Astrocyte (in vitro differentiated cells and primary cell): ENCODE results near the gene MELK. TPM values are rescaled to one million over a fixed set of nuclear protein-coding genes. Genes with fewer than 3 reads are reported as not detected.
A peak's percentile ranks its signal among the peaks of the same experiment; 100 is the strongest.

Experiments used
- DNase-seq: peaks from one replicate; pipeline ENCODE4 v3.0.0-alpha.2; 2010; ENCODE audit warnings: low read depth
- FAIRE-seq: peaks from 2 replicates; lab custom pipeline; 2011; peaks lifted over from hg19 to GRCh38; lab: Jason Lieb, UNC
- H2AFZ ChIP-seq: 2 replicates; pipeline ENCODE4 v1.6.0; 2012; ENCODE audit warnings: low read depth, low read length, inconsistent platforms
- H3K27ac ChIP-seq: 2 replicates; pipeline ENCODE4 v1.5.1; 2011; ENCODE audit warnings: low read depth, low read length, inconsistent platforms
- H3K27me3 ChIP-seq: 2 replicates; pipeline ENCODE4 v1.6.0; 2011; ENCODE audit warnings: low read length, inconsistent platforms; ENCODE audit not compliant: insufficient read depth
- H3K36me3 ChIP-seq: 2 replicates; pipeline ENCODE4 v1.5.1; 2011; ENCODE audit warnings: low read length, inconsistent platforms; ENCODE audit not compliant: insufficient read depth
- H3K4me1 ChIP-seq: 2 replicates; pipeline ENCODE4 v1.5.1; 2011; ENCODE audit warnings: low read length, inconsistent platforms; ENCODE audit not compliant: insufficient read depth
- H3K4me2 ChIP-seq: 2 replicates; pipeline ENCODE4 v1.6.0; 2012; ENCODE audit warnings: low read length, inconsistent platforms
- H3K4me3 ChIP-seq: 2 replicates; pipeline ENCODE4 v1.5.1; 2011; ENCODE audit warnings: low read depth, mild to moderate bottlenecking, low read length, inconsistent platforms; ENCODE audit not compliant: insufficient read depth
- H3K79me2 ChIP-seq: 2 replicates; pipeline ENCODE4 v1.6.0; 2012; ENCODE audit warnings: mild to moderate bottlenecking, low read length, inconsistent platforms; ENCODE audit not compliant: insufficient read depth
- H3K9ac ChIP-seq: 2 replicates; pipeline ENCODE4 v1.6.0; 2012; ENCODE audit warnings: mild to moderate bottlenecking, low read length, inconsistent platforms
- H3K9me3 ChIP-seq: 2 replicates; pipeline ENCODE4 v1.5.1; 2012; ENCODE audit warnings: low read depth, mild to moderate bottlenecking, low read length, inconsistent platforms; ENCODE audit not compliant: insufficient read depth
- H4K20me1 ChIP-seq: 2 replicates; pipeline ENCODE4 v1.6.0; 2012; ENCODE audit warnings: low read length, inconsistent platforms; ENCODE audit not compliant: insufficient read depth
- H3K27ac Mint-ChIP-seq: one replicate; pipeline ENCODE4 v1.8.0; 2021; ENCODE audit warnings: mild to moderate bottlenecking, mixed read lengths; ENCODE audit not compliant: unreplicated experiment
- H3K27me3 Mint-ChIP-seq: one replicate; pipeline ENCODE4 v1.8.0; 2021; ENCODE audit warnings: low read depth, mixed read lengths; ENCODE audit not compliant: unreplicated experiment
- H3K36me3 Mint-ChIP-seq: one replicate; pipeline ENCODE4 v1.8.0; 2021; ENCODE audit warnings: low read depth, mixed read lengths; ENCODE audit not compliant: unreplicated experiment
- H3K4me1 Mint-ChIP-seq: one replicate; pipeline ENCODE4 v1.8.0; 2021; ENCODE audit warnings: low read depth, mixed read lengths; ENCODE audit not compliant: unreplicated experiment
- H3K4me3 Mint-ChIP-seq: one replicate; pipeline ENCODE4 v1.8.0; 2021; ENCODE audit warnings: mild to moderate bottlenecking, moderate library complexity, mixed read lengths; ENCODE audit not compliant: unreplicated experiment
- H3K9me3 Mint-ChIP-seq: one replicate; pipeline ENCODE4 v1.8.0; 2021; ENCODE audit warnings: mild to moderate bottlenecking, mixed read lengths; ENCODE audit not compliant: unreplicated experiment
- CTCF ChIP-seq: IDR thresholded peaks from 2 replicates; pipeline ENCODE4 v1.5.1; 2011; ENCODE audit warnings: low read depth, mild to moderate bottlenecking, inconsistent platforms, low read length, moderate library complexity; ENCODE audit not compliant: insufficient read depth
- EZH2 ChIP-seq: IDR thresholded peaks from 2 replicates; pipeline ENCODE4 v1.6.1; 2012; ENCODE audit warnings: mild to moderate bottlenecking, low read length, inconsistent platforms; ENCODE audit not compliant: insufficient read depth
- total RNA-seq: library from RNA; stranded (reverse); gene quantifications from 2 replicates; pipeline ENCODE4 v1.2.1, GENCODE V29; 2021

MELK gene
- total RNA-seq, 1 donor from 2014 or later = 12.3 TPM

GRCh38 chr9:36575411-36575882 is 2.8 kb downstream of the MELK start:
- peaks cover 16% of the 10 kb centered on the region for H3K4me1 ChIP-seq
- FAIRE-seq (no peak), DNase-seq (no peak)
- no peaks in the 10 kb centered on the region for H3K36me3 ChIP-seq
- no peaks in the 10 kb centered on the region for H3K9me3 Mint-ChIP-seq
- peak overlapping the region; percentile 30 for H3K9ac ChIP-seq
- H3K27me3 Mint-ChIP-seq = no peaks in the 10 kb centered on the region
- peak overlapping the region; percentile 3 for H2AFZ ChIP-seq
- H3K9me3 ChIP-seq = no peaks in the 10 kb centered on the region
- peaks cover 11% of the 10 kb centered on the region for H3K4me1 Mint-ChIP-seq
- peaks cover 4% of the 10 kb centered on the region for H4K20me1 ChIP-seq
- no peak for TF ChIP-seq CTCF
- H3K79me2 ChIP-seq = peaks cover 76% of the 10 kb centered on the region
- H3K4me2 ChIP-seq = peak overlapping the region; percentile 92
- H3K27ac ChIP-seq = peak overlapping the region; percentile 51
- peak overlapping the region; percentile 48 for H3K27ac Mint-ChIP-seq
- peak overlapping the region; percentile 7 for H3K4me3 ChIP-seq
- H3K36me3 Mint-ChIP-seq = no peaks in the 10 kb centered on the region
- no peak overlapping the region for H3K4me3 Mint-ChIP-seq
- no peaks in the 10 kb centered on the region for H3K27me3 ChIP-seq

- DNase-seq (peak; percentile 82), FAIRE-seq (no peak)
- Histone ChIP-seq H4K20me1 (peaks cover 4% of the 10 kb centered on the region), H3K79me2 (peaks cover 91% of the 10 kb centered on the region), H3K27ac (no peak overlapping the region), H3K9me3 (no peaks in the 10 kb centered on the region), H3K4me1 (peaks cover 16% of the 10 kb centered on the region), H2AFZ (no peak overlapping the region), H3K4me2 (peak overlapping the region; percentile 92), H3K27me3 (no peaks in the 10 kb centered on the region), H3K36me3 (no peaks in the 10 kb centered on the region), H3K4me3 (no peak overlapping the region), H3K9ac (no peak overlapping the region)
- Mint-ChIP-seq H3K27me3 (no peaks in the 10 kb centered on the region), H3K27ac (no peak overlapping the region), H3K36me3 (no peaks in the 10 kb centered on the region), H3K4me1 (peaks cover 11% of the 10 kb centered on the region), H3K4me3 (no peak overlapping the region), H3K9me3 (no peaks in the 10 kb centered on the region)
- no peak for TF ChIP-seq EZH2
- TF ChIP-seq CTCF = no peak
Measured at GRCh38 chr9:36576866-36577265, 4.2 kb downstream of the MELK start.

- H3K79me2 ChIP-seq = peaks cover 67% of the 10 kb centered on the region
- H3K4me3 ChIP-seq = no peak overlapping the region
- peaks cover 7% of the 10 kb centered on the region for H3K4me1 Mint-ChIP-seq
- peaks cover 6% of the 10 kb centered on the region for H3K4me1 ChIP-seq
- peak overlapping the region; percentile 78 for H3K4me2 ChIP-seq
- H4K20me1 ChIP-seq = peaks cover 4% of the 10 kb centered on the region
- FAIRE-seq (no peak), DNase-seq (peak; percentile 90)
- H3K27ac Mint-ChIP-seq = peak overlapping the region; percentile 64
- no peak overlapping the region for H3K4me3 Mint-ChIP-seq
- H2AFZ ChIP-seq = no peak overlapping the region
- H3K27ac ChIP-seq = peak overlapping the region; percentile 88
- H3K9ac ChIP-seq = peak overlapping the region; percentile 71
- H3K27me3 ChIP-seq = no peaks in the 10 kb centered on the region
- TF ChIP-seq CTCF = no peak
- no peak for TF ChIP-seq EZH2
- peaks cover 12% of the 10 kb centered on the region for H3K36me3 ChIP-seq
- no peaks in the 10 kb centered on the region for H3K36me3 Mint-ChIP-seq
- H3K9me3 Mint-ChIP-seq = no peaks in the 10 kb centered on the region
- no peaks in the 10 kb centered on the region for H3K27me3 Mint-ChIP-seq
- no peaks in the 10 kb centered on the region for H3K9me3 ChIP-seq
Measured at GRCh38 chr9:36584620-36585460, 12.1 kb downstream of the MELK start.
